Sigmoid colon (tissue), 4 donors: ENCODE measurements around the gene GJC1.

Experiments used
- POLR2A ChIP-seq, 2 donors: fragments of 450-650 bp; IDR thresholded peaks; one replicate each; pipeline ENCODE4 v1.6.1; 2016; ENCODE audit warnings: antibody characterized with exemption in 2 of 2, mild to moderate bottlenecking in 2 of 2, moderate library complexity in 2 of 2
- POLR2AphosphoS5 ChIP-seq, 4 donors: sonication (generic); formaldehyde crosslinking; IDR thresholded peaks; one replicate each; pipeline ENCODE4 v1.6.1; 2017; ENCODE audit warnings: antibody characterized with exemption in 4 of 4

DNA sequence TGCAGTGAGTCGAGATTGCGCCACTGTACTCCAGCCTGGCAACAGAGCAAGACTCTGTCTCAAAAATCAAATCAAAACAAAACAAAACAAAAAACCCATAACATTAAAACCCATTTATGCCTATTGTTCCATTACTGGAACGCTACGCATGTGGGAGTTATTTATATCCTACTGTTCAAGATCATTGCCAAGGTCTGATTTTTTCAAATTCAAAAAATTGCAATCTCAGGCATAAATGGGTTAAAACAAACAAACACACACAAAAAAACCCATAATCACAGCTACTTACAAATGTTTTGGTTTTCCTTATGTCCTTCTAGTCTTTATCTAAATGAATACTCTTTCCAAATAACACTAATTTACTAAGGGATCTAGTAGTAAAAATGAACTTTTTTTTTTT is 17.8 kb downstream of the GJC1 start:
- no peak for TF ChIP-seq POLR2AphosphoS5 (IDR thresholded peaks at IDR 0.05)
- TF ChIP-seq POLR2A (IDR thresholded peaks at IDR 0.05), result no peak
